A673 (cell line): Measurements from ENCODE around the gene POLN. TPM values are rescaled to one million over a fixed set of nuclear protein-coding genes. Genes with fewer than 3 reads are reported as not detected.

Experiments
- BruUV-seq: library from RNA; stranded (reverse); fragments of 400-500 nt; replicated peaks from 2 replicates; lab custom pipeline; 2021; lab: Mats Ljungman, UMichigan
- CTCF ChIA-PET: fragments of 300-600 bp; sonication (Branson Sonifier 250); formaldehyde crosslinking; loops from one replicate; lab custom pipeline; 2022; ENCODE audit warnings: antibody characterized with exemption; lab: Charles Lee
- POLR2A ChIA-PET: fragments of 300-600 bp; sonication (Branson Sonifier 250); formaldehyde crosslinking; loops from one replicate; lab custom pipeline; 2022; ENCODE audit warnings: antibody characterized with exemption; ENCODE audit not compliant: low non-redundant PET; lab: Charles Lee
- DNase-seq: peaks from one replicate; pipeline ENCODE4 v3.0.0-alpha.2; 2015; ENCODE audit warnings: low spot score
- H3K27ac ChIP-seq: fragments of 200-600 bp; sonication (generic); 2 replicates; pipeline ENCODE4 v1.5.1; 2016; ENCODE audit warnings: mixed run types, low read depth, mild to moderate bottlenecking, mixed read lengths, antibody characterized with exemption, low read length; ENCODE audit not compliant: poor library complexity, severe bottlenecking
- H3K27me3 ChIP-seq: fragments of 200-600 bp; sonication (generic); replicated peaks from 2 replicates; pipeline ENCODE4 v1.6.1; 2017; ENCODE audit warnings: mixed run types, low read depth, mild to moderate bottlenecking, mixed read lengths, antibody characterized with exemption, low read length; ENCODE audit not compliant: insufficient read depth, poor library complexity
- H3K36me3 ChIP-seq: fragments of 200-600 bp; sonication (generic); 2 replicates; pipeline ENCODE4 v1.6.1; 2016; ENCODE audit warnings: mixed run types, mild to moderate bottlenecking, mixed read lengths, antibody characterized with exemption, low read length; ENCODE audit not compliant: insufficient read depth, poor library complexity, severe bottlenecking
- H3K4me1 ChIP-seq: fragments of 200-600 bp; sonication (generic); 2 replicates; pipeline ENCODE4 v1.6.1; 2017; ENCODE audit warnings: mixed run types, mild to moderate bottlenecking, mixed read lengths, antibody characterized with exemption, low read length; ENCODE audit not compliant: insufficient read depth, poor library complexity, severe bottlenecking
- H3K4me3 ChIP-seq: fragments of 200-600 bp; sonication (generic); 2 replicates; pipeline ENCODE4 v1.5.1; 2016; ENCODE audit warnings: low read depth, mixed run types, mild to moderate bottlenecking, mixed read lengths, low read length; ENCODE audit not compliant: poor library complexity, severe bottlenecking
- H3K9me3 ChIP-seq: fragments of 200-600 bp; sonication (generic); 2 replicates; pipeline ENCODE4 v1.6.1; 2016; ENCODE audit warnings: mixed run types, low read depth, mild to moderate bottlenecking, mixed read lengths, antibody characterized with exemption, low read length; ENCODE audit not compliant: poor library complexity, severe bottlenecking
- EZH2 ChIP-seq: fragments of 200-600 bp; sonication (generic); IDR thresholded peaks from 2 replicates; pipeline ENCODE4 v1.6.1; 2017; ENCODE audit warnings: borderline replicate concordance, low read depth, mild to moderate bottlenecking, mixed read lengths, antibody characterized with exemption, low read length; ENCODE audit not compliant: poor library complexity, severe bottlenecking
- intact Hi-C: fragments of 100-400 bp; cut with micrococcal nuclease; formaldehyde crosslinking; loops from one replicate; pipeline ENCODE4 v1.10.0; 2022; ENCODE audit not compliant: unreplicated experiment
- total RNA-seq: library from RNA; stranded (reverse); gene quantifications from 2 replicates; pipeline ENCODE4 v1.2.3, GENCODE V29; 2021
- TF ChIP-seq, protein P1 (sequence below): fragments of 300-800, 200-600 bp; sonication (generic); conservative IDR thresholded peaks from 2 replicates; pipeline ENCODE4 v1.5.1; 2017; ENCODE audit warnings: low read depth, mild to moderate bottlenecking, antibody characterized with exemption, low read length, moderate library complexity, mixed read lengths

POLN gene
- total RNA-seq, 1 experiment from 2014 or later: 4.0 TPM

DNA sequence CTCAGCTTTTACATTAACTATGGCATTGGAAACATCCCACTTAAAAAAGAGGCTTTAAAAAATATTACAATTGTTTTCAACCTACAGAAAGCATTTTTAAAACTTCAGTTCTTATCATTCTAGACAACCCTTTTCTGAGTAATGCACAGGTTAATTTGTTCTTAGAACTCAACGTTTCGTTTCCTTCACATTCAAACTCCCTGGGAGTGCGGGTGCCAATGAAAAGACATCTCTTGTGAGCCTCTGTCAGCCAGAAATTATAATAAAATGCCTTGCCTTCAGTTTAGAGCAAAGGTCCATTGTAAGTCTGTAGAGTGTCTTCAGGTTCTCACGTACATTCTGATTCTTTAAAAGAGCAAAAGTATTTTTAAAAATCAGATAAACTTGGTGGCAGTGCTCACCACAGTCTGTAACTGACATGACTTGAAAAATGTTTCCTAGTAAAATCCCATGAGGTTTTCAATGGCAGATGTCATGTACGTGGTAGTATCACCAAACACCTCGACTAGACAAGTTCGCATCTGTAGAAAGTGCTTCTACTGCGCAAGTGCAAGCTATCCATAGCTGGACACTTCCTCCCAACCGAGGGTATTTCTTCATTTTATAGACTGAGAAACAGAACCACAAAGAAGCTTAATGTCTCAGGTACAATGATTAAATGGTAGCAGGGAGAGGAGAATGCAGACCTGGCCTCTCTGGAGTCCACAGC, 65.8 kb downstream of the POLN start:
- intact Hi-C loops: no loop called here
- TF ChIP-seq EZH2: no peak
- TF ChIP-seq, protein P1, sequence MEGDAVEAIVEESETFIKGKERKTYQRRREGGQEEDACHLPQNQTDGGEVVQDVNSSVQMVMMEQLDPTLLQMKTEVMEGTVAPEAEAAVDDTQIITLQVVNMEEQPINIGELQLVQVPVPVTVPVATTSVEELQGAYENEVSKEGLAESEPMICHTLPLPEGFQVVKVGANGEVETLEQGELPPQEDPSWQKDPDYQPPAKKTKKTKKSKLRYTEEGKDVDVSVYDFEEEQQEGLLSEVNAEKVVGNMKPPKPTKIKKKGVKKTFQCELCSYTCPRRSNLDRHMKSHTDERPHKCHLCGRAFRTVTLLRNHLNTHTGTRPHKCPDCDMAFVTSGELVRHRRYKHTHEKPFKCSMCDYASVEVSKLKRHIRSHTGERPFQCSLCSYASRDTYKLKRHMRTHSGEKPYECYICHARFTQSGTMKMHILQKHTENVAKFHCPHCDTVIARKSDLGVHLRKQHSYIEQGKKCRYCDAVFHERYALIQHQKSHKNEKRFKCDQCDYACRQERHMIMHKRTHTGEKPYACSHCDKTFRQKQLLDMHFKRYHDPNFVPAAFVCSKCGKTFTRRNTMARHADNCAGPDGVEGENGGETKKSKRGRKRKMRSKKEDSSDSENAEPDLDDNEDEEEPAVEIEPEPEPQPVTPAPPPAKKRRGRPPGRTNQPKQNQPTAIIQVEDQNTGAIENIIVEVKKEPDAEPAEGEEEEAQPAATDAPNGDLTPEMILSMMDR: no peak
- H3K4me3 ChIP-seq: no peak overlapping the region
- H3K27me3 ChIP-seq: no peaks in the 10 kb centered on the region
- DNase-seq: no peak
- POLR2A ChIA-PET: no interaction called here
- no TSS peak for BruUV-seq
- H3K4me1 ChIP-seq: no peaks in the 10 kb centered on the region
- H3K9me3 ChIP-seq: no peaks in the 10 kb centered on the region
- no peak overlapping the region for H3K27ac ChIP-seq
- CTCF ChIA-PET: no interaction called here
- H3K36me3 ChIP-seq: no peaks in the 10 kb centered on the region

DNA sequence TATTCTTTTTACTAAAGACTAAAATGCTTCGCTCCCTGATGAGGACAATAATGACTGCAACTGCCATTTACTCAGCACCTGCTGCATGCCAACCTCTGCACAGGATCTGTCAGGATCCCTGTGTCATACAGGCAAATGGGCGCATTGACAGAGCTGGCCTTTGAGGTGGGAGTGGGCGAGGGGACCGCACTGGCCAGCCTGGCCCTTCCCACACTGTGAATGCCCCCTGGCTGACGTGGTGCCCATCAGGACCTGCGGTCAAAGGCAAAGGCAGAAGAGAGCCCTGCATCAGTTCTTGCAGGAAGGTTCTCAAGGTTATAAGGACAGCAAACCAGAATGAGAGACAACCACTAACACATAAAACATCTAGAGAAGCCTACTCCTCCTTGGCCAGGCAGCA, 67.9 kb downstream of the POLN start:
- H3K4me3 ChIP-seq: no peak overlapping the region
- TF ChIP-seq EZH2: no peak
- intact Hi-C loops: no loop called here
- no peaks in the 10 kb centered on the region for H3K4me1 ChIP-seq
- H3K9me3 ChIP-seq: no peaks in the 10 kb centered on the region
- BruUV-seq: no TSS peak
- H3K27ac ChIP-seq: no peak overlapping the region
- no peaks in the 10 kb centered on the region for H3K36me3 ChIP-seq
- CTCF ChIA-PET: no interaction called here
- no peaks in the 10 kb centered on the region for H3K27me3 ChIP-seq
- POLR2A ChIA-PET: no interaction called here
- DNase-seq: no peak

DNA sequence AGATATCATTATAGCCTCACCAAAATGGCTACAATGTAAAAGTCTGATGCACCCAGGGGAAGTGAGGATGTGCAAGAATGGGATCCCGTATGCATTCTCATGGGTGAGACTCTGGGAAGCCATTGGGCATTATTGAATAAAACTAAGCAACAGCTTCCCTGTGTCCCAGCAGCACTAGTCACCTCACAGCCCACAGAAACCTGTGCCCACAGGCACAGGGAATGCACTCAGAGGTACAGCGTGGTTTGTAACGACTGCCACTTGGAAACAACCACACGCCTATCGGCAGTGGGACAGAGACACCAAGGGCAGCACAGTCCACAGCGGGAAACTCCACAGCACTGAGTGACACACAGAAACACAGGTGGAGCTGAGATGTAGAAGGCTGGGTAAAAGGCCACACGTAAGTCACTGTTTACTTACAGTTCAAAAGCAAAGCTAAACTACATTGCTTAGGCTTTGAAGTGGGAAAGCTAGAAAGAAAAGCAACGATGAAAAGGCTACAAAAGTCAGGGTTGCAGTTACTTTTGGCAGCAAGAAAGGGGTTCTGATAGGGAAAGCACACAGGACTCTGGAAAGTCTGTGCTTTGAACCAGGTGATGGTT, 69.2 kb downstream of the POLN start:
- Histone ChIP-seq H3K4me1 (no peaks in the 10 kb centered on the region), H3K4me3 (no peak overlapping the region), H3K36me3 (no peaks in the 10 kb centered on the region), H3K27me3 (no peaks in the 10 kb centered on the region), H3K27ac (no peak overlapping the region), H3K9me3 (no peaks in the 10 kb centered on the region)
- TF ChIP-seq, protein P1: no peak
- TF ChIP-seq EZH2: no peak
- BruUV-seq: no TSS peak
- ChIA-PET CTCF (no interaction called here), POLR2A (no interaction called here)
- DNase-seq: no peak
- intact Hi-C loops: no loop called here
